GM21528 (cell line): ENCODE results near the gene MYG1.
A peak's percentile ranks its signal among the peaks of the same experiment; 100 is the strongest.
"Not testable (repeated sequence)": the region's sequence is repeated elsewhere in the genome, so short reads cannot be mapped to it uniquely, and the experiment has no call there.

ENCODE experiments used
- ATAC-seq: cut with Tn5 transposase; IDR thresholded peaks from one replicate; pipeline ENCODE4 v1.9.1; 2021; ENCODE audit warnings: mild to moderate bottlenecking, moderate library complexity; ENCODE audit not compliant: unreplicated experiment, low FRiP score

MYG1 gene

GRCh38 chr12:53279888-53280498 is 19.5 kb upstream of the MYG1 start:
- no peak for ATAC-seq

- ATAC-seq: no peak
Observed at GRCh38 chr12:53286448-53286847, 13.0 kb upstream of the MYG1 start.

- ATAC-seq: no peak
Observed at GRCh38 chr12:53287741-53288216, 11.7 kb upstream of the MYG1 start.

GRCh38 chr12:53288322-53288721 is 11.2 kb upstream of the MYG1 start:
- no peak for ATAC-seq

- no peak for ATAC-seq
Observed at GRCh38 chr12:53289891-53290290, 9.6 kb upstream of the MYG1 start.

DNA sequence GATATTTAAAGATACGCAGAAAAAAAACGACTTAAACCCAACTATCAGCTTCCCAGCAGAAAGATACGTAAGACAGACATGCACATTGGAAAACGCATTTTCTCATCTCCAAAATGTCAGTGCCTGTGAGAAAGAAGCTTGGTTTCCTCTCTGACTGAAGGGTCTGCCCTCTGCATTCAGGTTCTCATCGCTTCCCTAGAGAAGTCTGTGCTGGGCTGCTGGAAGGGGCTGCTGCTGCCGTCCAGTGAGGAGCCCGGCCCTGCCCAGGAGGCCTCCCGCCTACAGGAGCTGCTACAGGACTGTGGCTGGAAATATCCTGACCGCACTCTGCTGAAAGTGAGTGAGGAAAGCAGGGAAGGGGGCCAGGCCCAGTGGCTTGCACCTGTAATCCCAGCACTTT is 8.8 kb upstream of the MYG1 start:
- no peak for ATAC-seq

DNA sequence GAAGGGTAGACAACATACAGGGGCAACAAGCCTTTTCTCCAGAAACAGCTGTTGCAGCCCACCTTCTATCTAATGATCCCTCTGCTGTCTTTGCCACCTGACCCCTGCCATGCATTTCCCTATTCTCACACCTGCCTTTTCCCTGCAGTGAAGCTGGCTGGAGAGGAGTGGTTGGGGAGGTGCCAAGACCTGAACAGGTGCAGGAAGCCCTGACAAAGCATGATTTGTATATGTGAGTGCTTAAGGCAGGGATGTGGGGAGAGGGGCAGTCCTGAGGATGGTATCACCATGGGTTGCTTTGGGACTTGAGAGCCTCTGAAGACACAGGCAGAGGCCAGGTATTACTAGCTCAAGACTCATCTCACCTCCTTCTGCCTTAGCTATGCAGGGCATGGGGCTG is 7.1 kb upstream of the MYG1 start:
- ATAC-seq: no peak

GRCh38 chr12:53295070-53295890 is 4.2 kb upstream of the MYG1 start, which contains the start of gene PFDN5:
Gene PFDN5, plus strand, starts transcription at chr12:53295542. Its CDS starts 26 bp downstream, at chr12:53295568.
- ATAC-seq: peak; percentile 79

DNA sequence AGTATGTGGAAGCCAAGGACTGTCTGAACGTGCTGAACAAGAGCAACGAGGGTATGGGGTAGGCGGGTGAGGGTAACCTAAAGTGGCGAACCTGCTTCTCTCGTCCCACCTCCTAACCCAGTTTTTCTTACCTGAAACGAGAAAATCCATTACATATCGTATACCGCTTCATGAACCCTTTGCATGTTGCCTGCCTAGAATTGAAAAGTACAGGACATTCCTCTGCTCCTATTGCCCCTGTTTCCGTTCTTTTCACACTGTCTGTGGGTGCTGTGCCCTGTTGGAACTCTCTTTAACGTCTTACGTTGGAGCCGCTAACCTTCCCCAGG is 3.6 kb upstream of the MYG1 start:
- no peak for ATAC-seq

DNA sequence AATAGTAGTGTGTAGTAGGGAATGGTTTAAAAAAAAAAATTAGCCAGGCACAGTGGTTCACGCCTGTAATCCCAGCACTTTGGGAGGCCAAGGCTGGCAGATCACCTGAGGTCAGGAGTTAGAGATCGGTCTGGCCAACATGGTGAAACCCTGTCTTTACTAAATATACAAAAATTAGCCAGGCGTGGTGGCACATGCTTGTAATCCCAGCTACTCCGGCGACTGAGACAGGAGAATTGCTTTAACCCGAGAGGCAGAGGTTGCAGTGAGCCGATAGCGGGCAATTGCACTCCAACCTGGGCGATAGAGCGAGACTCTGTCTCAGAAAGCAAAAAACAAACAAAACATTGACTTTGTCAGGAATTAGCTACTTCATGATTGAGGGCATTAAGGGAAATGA is 2.4 kb upstream of the MYG1 start:
- ATAC-seq: not testable (repeated sequence)

DNA sequence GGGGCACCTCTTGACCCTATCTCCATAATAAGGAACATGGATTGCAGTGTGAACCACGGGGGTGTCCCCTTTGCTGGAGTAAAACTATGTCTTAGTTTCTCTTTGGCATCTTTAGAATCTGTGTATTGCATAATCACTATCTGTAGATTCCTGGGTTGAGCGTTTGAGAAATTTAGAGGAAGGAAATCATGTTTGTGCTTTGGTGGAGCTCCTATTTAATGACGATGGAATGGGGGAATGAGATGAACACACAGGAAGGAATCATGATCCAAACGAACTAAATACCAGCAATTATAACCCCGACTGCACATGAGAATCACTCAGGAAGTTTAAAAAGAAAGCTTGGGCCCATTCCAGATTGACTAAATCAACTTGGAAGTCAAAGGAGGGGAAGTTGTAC is 1.3 kb upstream of the MYG1 start:
- no peak for ATAC-seq

GRCh38 chr12:53299101-53299453 is 418 bp upstream of the MYG1 start:
- no peak for ATAC-seq

DNA sequence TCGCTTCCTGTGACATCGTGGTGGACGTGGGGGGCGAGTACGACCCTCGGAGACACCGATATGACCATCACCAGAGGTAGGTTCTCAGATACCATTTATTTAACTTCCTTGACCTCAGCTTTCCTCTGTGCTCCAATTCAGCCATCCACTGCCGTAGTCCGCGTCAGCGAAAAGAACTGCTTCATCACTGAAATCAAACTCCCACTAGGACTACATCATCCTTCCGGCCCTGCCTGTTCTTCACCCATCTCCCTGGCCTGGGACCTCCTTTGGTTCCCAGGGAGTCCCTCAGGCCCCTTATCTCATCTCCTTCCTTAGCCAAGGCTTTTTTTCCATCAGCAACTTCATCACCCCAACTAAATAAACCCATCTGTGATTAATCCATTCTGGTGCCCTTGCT is 692 bp downstream of the MYG1 start:
- no peak for ATAC-seq

GRCh38 chr12:53302903-53303302 is 3.4 kb downstream of the MYG1 start:
- ATAC-seq: no peak

- no peak for ATAC-seq
Observed at GRCh38 chr12:53306826-53307225, 7.3 kb downstream of the MYG1 start.

DNA sequence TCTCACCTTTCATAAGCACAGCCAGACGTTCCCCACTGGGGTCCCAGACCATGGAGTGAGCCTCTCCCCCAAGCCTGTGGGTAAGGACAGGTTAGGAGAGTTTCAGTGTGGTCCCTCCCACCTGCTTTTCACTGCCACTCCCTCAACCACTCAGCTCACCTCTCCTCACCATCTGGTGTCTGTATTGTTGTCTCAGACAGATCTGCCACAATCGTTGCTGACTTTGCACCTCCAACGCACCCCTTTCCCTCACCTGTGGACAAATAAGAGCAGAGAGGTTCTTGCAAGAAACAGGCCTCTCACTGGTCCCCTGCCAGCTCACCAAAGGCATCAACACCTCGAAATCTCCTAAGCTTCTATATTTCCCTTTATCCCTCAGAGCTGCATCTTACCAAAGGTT is 8.8 kb downstream of the MYG1 start:
- no peak for ATAC-seq

- ATAC-seq: no peak
Observed at GRCh38 chr12:53313996-53314395, 14.5 kb downstream of the MYG1 start.

- no peak for ATAC-seq
Observed at GRCh38 chr12:53320352-53321195, 21.1 kb downstream of the MYG1 start.

DNA sequence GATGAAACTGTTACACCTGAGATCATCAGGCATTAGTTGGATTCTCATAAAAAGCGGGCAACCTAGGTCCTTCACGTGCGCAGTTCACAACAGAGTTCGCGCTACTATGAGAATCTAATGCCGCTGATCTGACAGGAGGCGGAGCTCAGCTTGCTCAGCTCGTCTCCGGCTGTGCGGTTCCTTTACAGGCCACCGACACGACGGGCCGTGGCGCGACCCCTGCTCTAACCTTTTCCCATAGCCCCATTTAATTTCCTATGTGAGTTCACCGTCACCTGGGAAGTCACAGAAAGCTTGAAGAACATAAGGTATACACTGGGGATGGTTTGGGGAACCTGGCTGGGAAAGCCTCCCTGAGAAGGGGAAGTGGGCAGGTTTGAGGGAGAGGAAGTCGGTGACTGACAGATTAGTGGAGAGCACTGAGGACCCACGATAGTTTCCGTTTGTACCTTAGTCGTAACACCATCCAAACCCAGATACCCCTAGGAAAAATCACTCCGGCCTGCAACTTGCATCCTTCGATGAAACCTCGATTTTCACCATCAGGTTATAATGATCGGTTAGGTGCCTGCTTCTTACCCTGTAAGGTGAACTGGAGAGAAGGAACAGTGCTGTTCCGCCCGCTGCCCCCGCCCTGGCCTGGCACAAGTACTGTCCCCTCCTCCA is 24.8 kb downstream of the MYG1 start:
- peak; percentile 40 for ATAC-seq

- ATAC-seq: peak; percentile 56
Observed at GRCh38 chr12:53324779-53325510, 25.4 kb downstream of the MYG1 start.
